ENCODE results near the gene DCC.

DNA sequence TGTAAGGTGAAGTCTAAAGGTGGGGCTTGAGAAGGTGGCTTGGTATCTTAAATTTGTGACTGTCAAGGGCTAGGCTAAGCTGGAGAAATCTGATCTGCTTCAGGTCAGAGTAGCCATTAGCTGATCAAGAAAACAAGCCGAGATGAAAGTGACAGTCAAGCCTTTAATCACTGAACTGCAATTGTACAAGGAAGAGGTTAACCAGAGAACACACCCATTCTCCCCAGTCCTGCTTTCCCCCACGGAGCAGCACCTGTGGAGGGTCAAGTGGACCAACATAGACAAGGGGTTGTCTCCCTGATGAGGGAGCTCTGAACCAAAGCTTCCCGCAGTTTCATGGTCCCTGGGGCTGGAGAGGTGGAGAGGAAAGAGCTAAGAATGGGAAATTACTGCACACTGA is 901.2 kb downstream of the DCC start:
- TF ChIP-seq, protein P1, sequence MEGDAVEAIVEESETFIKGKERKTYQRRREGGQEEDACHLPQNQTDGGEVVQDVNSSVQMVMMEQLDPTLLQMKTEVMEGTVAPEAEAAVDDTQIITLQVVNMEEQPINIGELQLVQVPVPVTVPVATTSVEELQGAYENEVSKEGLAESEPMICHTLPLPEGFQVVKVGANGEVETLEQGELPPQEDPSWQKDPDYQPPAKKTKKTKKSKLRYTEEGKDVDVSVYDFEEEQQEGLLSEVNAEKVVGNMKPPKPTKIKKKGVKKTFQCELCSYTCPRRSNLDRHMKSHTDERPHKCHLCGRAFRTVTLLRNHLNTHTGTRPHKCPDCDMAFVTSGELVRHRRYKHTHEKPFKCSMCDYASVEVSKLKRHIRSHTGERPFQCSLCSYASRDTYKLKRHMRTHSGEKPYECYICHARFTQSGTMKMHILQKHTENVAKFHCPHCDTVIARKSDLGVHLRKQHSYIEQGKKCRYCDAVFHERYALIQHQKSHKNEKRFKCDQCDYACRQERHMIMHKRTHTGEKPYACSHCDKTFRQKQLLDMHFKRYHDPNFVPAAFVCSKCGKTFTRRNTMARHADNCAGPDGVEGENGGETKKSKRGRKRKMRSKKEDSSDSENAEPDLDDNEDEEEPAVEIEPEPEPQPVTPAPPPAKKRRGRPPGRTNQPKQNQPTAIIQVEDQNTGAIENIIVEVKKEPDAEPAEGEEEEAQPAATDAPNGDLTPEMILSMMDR (IDR thresholded peaks at IDR 0.05), result no peak
- no peak for TF ChIP-seq POLR2A (IDR thresholded peaks at IDR 0.05)
